H1 (cell line): ENCODE data around the gene PRKRIP1.
"Not testable (repeated sequence)": the region's sequence is repeated elsewhere in the genome, so short reads cannot be mapped to it uniquely, and the experiment has no call there.

Experiments
- BRCA1 ChIP-seq: IDR thresholded peaks from 2 replicates; pipeline ENCODE4 v1.6.1; 2012; ENCODE audit warnings: low read depth, low read length, improper control_type of control experiment
- CBX8 ChIP-seq: fragments of 300-800, 300-1000 bp; sonication (generic); IDR thresholded peaks from 2 replicates; pipeline ENCODE4 v1.7.1; 2016; ENCODE audit warnings: low read depth, low read length, borderline replicate concordance
- CHD1 ChIP-seq: IDR thresholded peaks from 2 replicates; pipeline ENCODE4 v1.6.1; 2012; ENCODE audit warnings: low read depth, low read length, improper control_type of control experiment
- FOSL1 ChIP-seq: IDR thresholded peaks from 2 replicates; pipeline ENCODE4 v1.6.1; 2011; ENCODE audit warnings: mild to moderate bottlenecking, low read depth, low read length, moderate library complexity; ENCODE audit not compliant: insufficient read depth
- GABPA ChIP-seq: IDR thresholded peaks from 2 replicates; pipeline ENCODE4 v1.6.1; 2011; ENCODE audit warnings: mild to moderate bottlenecking, low read length, moderate library complexity, borderline replicate concordance; ENCODE audit not compliant: insufficient read depth
- POLR2A ChIP-seq, 2 experiments: IDR thresholded peaks; 1 replicate in 1 of 2; 2 replicates in 1 of 2; pipeline ENCODE4 v1.6.1; 2011; ENCODE audit warnings: low read depth in 2 of 2, low read length in 2 of 2, mild to moderate bottlenecking in 2 of 2; ENCODE audit errors: control extremely low read depth in 1 of 2
- POLR2AphosphoS5 ChIP-seq: IDR thresholded peaks from 2 replicates; pipeline ENCODE4 v1.6.1; 2011; ENCODE audit warnings: low read depth, low read length
- RAD21 ChIP-seq, 2 experiments: IDR thresholded peaks in 1 of 2; conservative IDR thresholded peaks in 1 of 2; 2 replicates each; pipeline ENCODE4 v1.6.1; 2011; ENCODE audit warnings: low read depth in 2 of 2, low read length in 2 of 2, improper control_type of control experiment in 1 of 2, inconsistent platforms in 1 of 2, mild to moderate bottlenecking in 1 of 2, moderate library complexity in 1 of 2
- SIX5 ChIP-seq: IDR thresholded peaks from 2 replicates; pipeline ENCODE4 v1.6.1; 2011; ENCODE audit warnings: mild to moderate bottlenecking, low read depth, low read length
- TAF1 ChIP-seq: IDR thresholded peaks from 2 replicates; pipeline ENCODE4 v1.6.1; 2011; ENCODE audit warnings: mild to moderate bottlenecking, low read depth, low read length
- ZNF274 ChIP-seq: IDR thresholded peaks from 2 replicates; pipeline ENCODE4 v1.7.0; 2012; ENCODE audit warnings: low read length, borderline replicate concordance; ENCODE audit errors: extremely low read depth
- TF ChIP-seq, protein P1 (sequence below), 3 experiments: IDR thresholded peaks; 1 replicate in 2 of 3; 2 replicates in 1 of 3; pipeline versions ENCODE4 v1.5.1 to v1.6.1; 2011; ENCODE audit warnings: low read length in 3 of 3, mild to moderate bottlenecking in 3 of 3, inconsistent platforms in 2 of 3, low read depth in 1 of 3, moderate library complexity in 1 of 3; ENCODE audit not compliant: insufficient read depth in 1 of 3; ENCODE audit errors: control extremely low read depth in 1 of 3

- TF ChIP-seq, protein P1, sequence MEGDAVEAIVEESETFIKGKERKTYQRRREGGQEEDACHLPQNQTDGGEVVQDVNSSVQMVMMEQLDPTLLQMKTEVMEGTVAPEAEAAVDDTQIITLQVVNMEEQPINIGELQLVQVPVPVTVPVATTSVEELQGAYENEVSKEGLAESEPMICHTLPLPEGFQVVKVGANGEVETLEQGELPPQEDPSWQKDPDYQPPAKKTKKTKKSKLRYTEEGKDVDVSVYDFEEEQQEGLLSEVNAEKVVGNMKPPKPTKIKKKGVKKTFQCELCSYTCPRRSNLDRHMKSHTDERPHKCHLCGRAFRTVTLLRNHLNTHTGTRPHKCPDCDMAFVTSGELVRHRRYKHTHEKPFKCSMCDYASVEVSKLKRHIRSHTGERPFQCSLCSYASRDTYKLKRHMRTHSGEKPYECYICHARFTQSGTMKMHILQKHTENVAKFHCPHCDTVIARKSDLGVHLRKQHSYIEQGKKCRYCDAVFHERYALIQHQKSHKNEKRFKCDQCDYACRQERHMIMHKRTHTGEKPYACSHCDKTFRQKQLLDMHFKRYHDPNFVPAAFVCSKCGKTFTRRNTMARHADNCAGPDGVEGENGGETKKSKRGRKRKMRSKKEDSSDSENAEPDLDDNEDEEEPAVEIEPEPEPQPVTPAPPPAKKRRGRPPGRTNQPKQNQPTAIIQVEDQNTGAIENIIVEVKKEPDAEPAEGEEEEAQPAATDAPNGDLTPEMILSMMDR (IDR thresholded peaks at IDR 0.05; ENCODE audit: control extremely low read depth in 1 of 3, insufficient read depth in 1 of 3, low read depth in 1 of 3, low read length in 3 of 3), result not testable (repeated sequence)
- TF ChIP-seq POLR2AphosphoS5; SIX5; BRCA1; GABPA; ZNF274; FOSL1; POLR2A (IDR thresholded peaks at IDR 0.05; ENCODE audit: control extremely low read depth in 1 of 2, low read depth in 2 of 2, low read length in 2 of 2); CBX8; RAD21 (IDR thresholded peaks at IDR 0.05 in 1 of 2, conservative IDR thresholded peaks at IDR 0.05 in 1 of 2; ENCODE audit: low read depth in 2 of 2, low read length in 2 of 2); TAF1; CHD1: not testable (repeated sequence)
These were observed 49.2 kb upstream of the PRKRIP1 start for GRCh38 chr7:102346983-102347382.
